Hematopoietic multipotent progenitor cell (in vitro differentiated cells): Measurements from ENCODE around the gene HSD17B12. TPM values are rescaled to one million over a fixed set of nuclear protein-coding genes. Genes with fewer than 3 reads are reported as not detected.
A peak's percentile ranks its signal among the peaks of the same experiment; 100 is the strongest.

Source experiments
- DNase-seq, 3 donors: peaks; one replicate each; pipeline ENCODE4 v3.0.0-alpha.2; 2011 to 2015; ENCODE audit warnings: low read depth in 2 of 3, low spot score in 2 of 3
- total RNA-seq: library from RNA; depleted of rRNA; stranded (reverse); fragments of >200 nt; gene quantifications from one replicate; pipeline ENCODE4 v1.2.3, GENCODE V29; 2012

The HSD17B12 gene
- total RNA-seq, 1 donor: 37.4 TPM

- no peak for DNase-seq
Observed at GRCh38 chr11:43797337-43797736, 116.8 kb downstream of the HSD17B12 start.

GRCh38 chr11:43797866-43798265, 117.3 kb downstream of the HSD17B12 start:
- DNase-seq: no peak

- DNase-seq: peak in 1 of 3 donors; percentile 43
Observed at GRCh38 chr11:43802509-43802908, 122.0 kb downstream of the HSD17B12 start.

GRCh38 chr11:43803766-43804165, 123.2 kb downstream of the HSD17B12 start:
- DNase-seq: no peak

GRCh38 chr11:43806976-43807375, 126.4 kb downstream of the HSD17B12 start:
- no peak for DNase-seq

- no peak for DNase-seq
Observed at GRCh38 chr11:43810929-43811596, 130.5 kb downstream of the HSD17B12 start.

- no peak for DNase-seq
Observed at GRCh38 chr11:43812471-43812870, 131.9 kb downstream of the HSD17B12 start.

GRCh38 chr11:43818220-43818619, 137.7 kb downstream of the HSD17B12 start:
- no peak for DNase-seq

- DNase-seq: peak in 1 of 3 donors; percentile 19
Observed at GRCh38 chr11:43819926-43820325, 139.4 kb downstream of the HSD17B12 start.

GRCh38 chr11:43823316-43823715, 142.8 kb downstream of the HSD17B12 start:
- no peak for DNase-seq

- DNase-seq: no peak
Observed at GRCh38 chr11:43823851-43824250, 143.3 kb downstream of the HSD17B12 start.

GRCh38 chr11:43825217-43825816, 144.8 kb downstream of the HSD17B12 start:
- DNase-seq: peak in 2 of 3 donors; percentile 11 to 44

GRCh38 chr11:43830928-43831440, 150.4 kb downstream of the HSD17B12 start:
- DNase-seq: peak in 2 of 3 donors; percentile 21 to 25

GRCh38 chr11:43832536-43832935, 152.0 kb downstream of the HSD17B12 start:
- DNase-seq: no peak

- no peak for DNase-seq
Observed at GRCh38 chr11:43833657-43834073, 153.1 kb downstream of the HSD17B12 start.

- DNase-seq: no peak
Observed at GRCh38 chr11:43834286-43834685, 153.7 kb downstream of the HSD17B12 start.

GRCh38 chr11:43835104-43835503, 154.6 kb downstream of the HSD17B12 start:
- DNase-seq: no peak

GRCh38 chr11:43837879-43838278, 157.3 kb downstream of the HSD17B12 start:
- DNase-seq: no peak

- no peak for DNase-seq
Observed at GRCh38 chr11:43842021-43842420, 161.5 kb downstream of the HSD17B12 start.

GRCh38 chr11:43845816-43846215, 165.3 kb downstream of the HSD17B12 start:
- DNase-seq: no peak

- peak in 2 of 3 donors; percentile 48 to 79 for DNase-seq
Observed at GRCh38 chr11:43852057-43852636, 171.6 kb downstream of the HSD17B12 start.

- DNase-seq: no peak
Observed at GRCh38 chr11:43853781-43854180, 173.2 kb downstream of the HSD17B12 start.
